Smooth muscle cell (in vitro differentiated cells): ENCODE measurements around the gene ERGIC3. TPM values are rescaled to one million over a fixed set of nuclear protein-coding genes. Genes with fewer than 3 reads are reported as not detected.
A peak's percentile ranks its signal among the peaks of the same experiment; 100 is the strongest.

ENCODE experiments used
- DNase-seq: peaks from one replicate; lab custom pipeline; 2025; ENCODE audit not compliant: unreplicated experiment; lab: John Stamatoyannopoulos, UW
- H2AFZ ChIP-seq: fragments of 200-600 bp; sonication (generic); 2 replicates; pipeline ENCODE4 v1.6.0; 2016; ENCODE audit warnings: antibody characterized with exemption, low read depth, mild to moderate bottlenecking
- H3F3A ChIP-seq: fragments of 200-600 bp; sonication (generic); 2 replicates; pipeline ENCODE4 v1.6.0; 2017; ENCODE audit warnings: antibody characterized with exemption, low read depth
- H3K27ac ChIP-seq: fragments of 200-600 bp; sonication (generic); 2 replicates; pipeline ENCODE4 v1.5.1; 2016; ENCODE audit warnings: low read depth, mild to moderate bottlenecking
- H3K27me3 ChIP-seq: fragments of 200-600 bp; sonication (generic); 2 replicates; pipeline ENCODE4 v1.6.1; 2016; ENCODE audit warnings: low read depth, mild to moderate bottlenecking
- H3K36me3 ChIP-seq: fragments of 200-600 bp; sonication (generic); 2 replicates; pipeline ENCODE4 v1.5.1; 2016; ENCODE audit warnings: low read depth
- H3K4me1 ChIP-seq: fragments of 200-600 bp; sonication (generic); 2 replicates; pipeline ENCODE4 v1.5.1; 2016; ENCODE audit warnings: low read depth
- H3K4me2 ChIP-seq: fragments of 200-600 bp; sonication (generic); 2 replicates; pipeline ENCODE4 v1.6.0; 2016; ENCODE audit warnings: mild to moderate bottlenecking
- H3K4me3 ChIP-seq: fragments of 200-600 bp; sonication (generic); 2 replicates; pipeline ENCODE4 v1.5.1; 2016; ENCODE audit warnings: mild to moderate bottlenecking
- H3K79me2 ChIP-seq: fragments of 200-600 bp; sonication (generic); 2 replicates; pipeline ENCODE4 v1.6.0; 2016; ENCODE audit warnings: low read depth, mild to moderate bottlenecking
- H3K9ac ChIP-seq: fragments of 200-600 bp; sonication (generic); 2 replicates; pipeline ENCODE4 v1.6.0; 2016; ENCODE audit warnings: low read depth
- H3K9me3 ChIP-seq: fragments of 200-600 bp; sonication (generic); replicated peaks from 2 replicates; pipeline ENCODE4 v1.5.1; 2016; ENCODE audit warnings: low read depth
- H4K20me1 ChIP-seq: fragments of 200-600 bp; sonication (generic); 2 replicates; pipeline ENCODE4 v1.6.0; 2016; ENCODE audit warnings: low read depth
- WGBS: methylation state at CpG from one replicate; pipeline ENCODE4 v1.1.7; 2016; ENCODE audit warnings: low lambda C conversion rate; 5-methylcytosine and 5-hydroxymethylcytosine counted together
- polyA plus RNA-seq: library from polyadenylated mRNA; unstranded; fragments of >200 nt; fragmentation: Nextera tagmentation; extraction: Ambion mirVana; gene quantifications from 2 replicates; pipeline ENCODE4 v1.2.1, GENCODE V29; 2016
- total RNA-seq: library from RNA; depleted of rRNA; stranded (reverse); fragments of >200 nt; gene quantifications from 2 replicates; pipeline ENCODE4 v1.2.3, GENCODE V29; 2014
- TF ChIP-seq, protein P1 (sequence below): fragments of 200-600 bp; sonication (generic); IDR thresholded peaks from 2 replicates; pipeline ENCODE4 v1.5.1; 2017; ENCODE audit warnings: borderline replicate concordance, mild to moderate bottlenecking, antibody characterized with exemption; ENCODE audit not compliant: insufficient read depth, poor library complexity, severe bottlenecking

Gene ERGIC3
- total and polyA plus RNA-seq, 2 experiments from 2014 or later: 245 to 252 TPM

GRCh38 chr20:35559042-35559693, 17.3 kb downstream of the ERGIC3 start:
- Histone ChIP-seq H3K4me3 (no peak overlapping the region), H3K9ac (no peak overlapping the region), H3F3A (no peaks in the 10 kb centered on the region), H3K4me2 (no peak overlapping the region), H3K27ac (no peak overlapping the region), H4K20me1 (no peaks in the 10 kb centered on the region), H2AFZ (no peak overlapping the region), H3K36me3 (no peaks in the 10 kb centered on the region), H3K79me2 (no peaks in the 10 kb centered on the region), H3K27me3 (no peaks in the 10 kb centered on the region), H3K9me3 (no peaks in the 10 kb centered on the region), H3K4me1 (no peaks in the 10 kb centered on the region)
- no peak for DNase-seq
- TF ChIP-seq, protein P1, sequence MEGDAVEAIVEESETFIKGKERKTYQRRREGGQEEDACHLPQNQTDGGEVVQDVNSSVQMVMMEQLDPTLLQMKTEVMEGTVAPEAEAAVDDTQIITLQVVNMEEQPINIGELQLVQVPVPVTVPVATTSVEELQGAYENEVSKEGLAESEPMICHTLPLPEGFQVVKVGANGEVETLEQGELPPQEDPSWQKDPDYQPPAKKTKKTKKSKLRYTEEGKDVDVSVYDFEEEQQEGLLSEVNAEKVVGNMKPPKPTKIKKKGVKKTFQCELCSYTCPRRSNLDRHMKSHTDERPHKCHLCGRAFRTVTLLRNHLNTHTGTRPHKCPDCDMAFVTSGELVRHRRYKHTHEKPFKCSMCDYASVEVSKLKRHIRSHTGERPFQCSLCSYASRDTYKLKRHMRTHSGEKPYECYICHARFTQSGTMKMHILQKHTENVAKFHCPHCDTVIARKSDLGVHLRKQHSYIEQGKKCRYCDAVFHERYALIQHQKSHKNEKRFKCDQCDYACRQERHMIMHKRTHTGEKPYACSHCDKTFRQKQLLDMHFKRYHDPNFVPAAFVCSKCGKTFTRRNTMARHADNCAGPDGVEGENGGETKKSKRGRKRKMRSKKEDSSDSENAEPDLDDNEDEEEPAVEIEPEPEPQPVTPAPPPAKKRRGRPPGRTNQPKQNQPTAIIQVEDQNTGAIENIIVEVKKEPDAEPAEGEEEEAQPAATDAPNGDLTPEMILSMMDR: no peak
- 95% methylated on average over 19 of the region's 24 CpGs for WGBS

DNA sequence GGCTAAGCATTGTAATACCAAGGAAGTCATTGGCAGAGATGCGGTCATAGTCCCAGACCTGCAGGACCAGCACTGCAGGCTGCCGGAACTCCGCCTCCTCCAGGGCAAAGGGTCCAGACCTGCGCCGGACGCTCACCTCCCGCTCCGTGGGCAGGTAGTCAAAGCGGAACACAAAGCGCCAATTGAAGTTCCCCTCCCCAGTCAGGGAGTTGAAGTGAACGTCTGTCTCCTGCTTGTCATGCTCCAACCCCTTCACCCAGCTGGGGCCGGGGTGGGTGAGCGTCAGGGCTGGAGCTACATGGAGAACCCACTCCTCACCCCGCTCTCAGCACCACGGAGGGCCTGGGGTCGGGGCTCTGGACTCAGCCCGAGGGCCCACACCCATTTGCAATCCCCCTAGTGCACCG, 18.2 kb downstream of the ERGIC3 start:
- WGBS: 80% methylated on average over 18 of the region's 18 CpGs
- TF ChIP-seq, protein P1: no peak

GRCh38 chr20:35560541-35560940, 18.7 kb downstream of the ERGIC3 start:
- TF ChIP-seq, protein P1: no peak
- 82% methylated on average over 10 of the region's 10 CpGs for WGBS
- no peaks in the 10 kb centered on the region for H4K20me1 ChIP-seq
- no peak overlapping the region for H2AFZ ChIP-seq
- no peaks in the 10 kb centered on the region for H3K4me1 ChIP-seq
- no peaks in the 10 kb centered on the region for H3K9me3 ChIP-seq
- H3K79me2 ChIP-seq: no peaks in the 10 kb centered on the region
- no peak for DNase-seq
- H3K36me3 ChIP-seq: no peaks in the 10 kb centered on the region
- no peak overlapping the region for H3K4me2 ChIP-seq
- no peak overlapping the region for H3K9ac ChIP-seq
- H3K27me3 ChIP-seq: no peaks in the 10 kb centered on the region
- no peak overlapping the region for H3K4me3 ChIP-seq
- H3K27ac ChIP-seq: no peak overlapping the region
- no peaks in the 10 kb centered on the region for H3F3A ChIP-seq

More for the DNA sequence above, 18.2 kb downstream of the ERGIC3 start:
- no peaks in the 10 kb centered on the region for H3F3A ChIP-seq
- no peak overlapping the region for H3K27ac ChIP-seq
- H2AFZ ChIP-seq: no peak overlapping the region
- DNase-seq: no peak
- H3K9ac ChIP-seq: no peak overlapping the region
- no peaks in the 10 kb centered on the region for H3K27me3 ChIP-seq
- no peaks in the 10 kb centered on the region for H3K4me1 ChIP-seq
- H3K4me3 ChIP-seq: no peak overlapping the region
- no peaks in the 10 kb centered on the region for H3K79me2 ChIP-seq
- H3K4me2 ChIP-seq: no peak overlapping the region
- no peaks in the 10 kb centered on the region for H4K20me1 ChIP-seq
- no peaks in the 10 kb centered on the region for H3K9me3 ChIP-seq
- no peaks in the 10 kb centered on the region for H3K36me3 ChIP-seq

DNA sequence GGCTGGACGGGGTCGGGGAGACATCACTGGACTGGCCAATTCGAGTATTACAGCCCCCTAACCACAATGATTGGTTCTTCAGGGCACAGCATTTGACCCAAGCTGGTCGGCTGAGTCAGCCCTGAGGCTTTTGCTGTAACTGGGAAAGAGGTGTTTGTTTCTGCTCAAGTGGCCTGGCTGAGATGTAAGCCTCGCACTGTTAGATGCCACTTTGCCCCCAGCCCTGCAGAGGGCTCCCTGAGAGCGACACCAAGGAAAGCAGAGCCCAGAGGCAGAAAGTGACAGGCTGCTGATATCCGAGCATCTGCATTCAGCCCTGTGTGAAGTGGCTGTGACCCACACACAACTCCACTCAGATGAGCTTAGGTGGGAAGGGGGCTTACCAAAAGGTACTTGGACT, 19.4 kb downstream of the ERGIC3 start:
- no peaks in the 10 kb centered on the region for H3K27me3 ChIP-seq
- no peak overlapping the region for H3K27ac ChIP-seq
- no peak overlapping the region for H3K9ac ChIP-seq
- H3K9me3 ChIP-seq: no peaks in the 10 kb centered on the region
- WGBS: 16% methylated on average over 7 of the region's 7 CpGs
- no peak overlapping the region for H3K4me2 ChIP-seq
- no peaks in the 10 kb centered on the region for H3F3A ChIP-seq
- TF ChIP-seq, protein P1: peak; percentile 16
- H3K4me1 ChIP-seq: no peaks in the 10 kb centered on the region
- no peak overlapping the region for H3K4me3 ChIP-seq
- H4K20me1 ChIP-seq: no peaks in the 10 kb centered on the region
- no peaks in the 10 kb centered on the region for H3K79me2 ChIP-seq
- H3K36me3 ChIP-seq: no peaks in the 10 kb centered on the region
- no peak for DNase-seq
- H2AFZ ChIP-seq: no peak overlapping the region
